HG02970 (cell line): ENCODE data around the gene OR51B4.
A peak's percentile ranks its signal among the peaks of the same experiment; 100 is the strongest.
"Not testable (repeated sequence)": the region's sequence is repeated elsewhere in the genome, so short reads cannot be mapped to it uniquely, and the experiment has no call there.

ENCODE experiments used
- ATAC-seq: cut with Tn5 transposase; IDR thresholded peaks from one replicate; pipeline ENCODE4 v1.9.1; 2021; ENCODE audit warnings: mild to moderate bottlenecking, moderate library complexity, moderate number of reproducible peaks; ENCODE audit not compliant: unreplicated experiment, low FRiP score

The OR51B4 gene

DNA sequence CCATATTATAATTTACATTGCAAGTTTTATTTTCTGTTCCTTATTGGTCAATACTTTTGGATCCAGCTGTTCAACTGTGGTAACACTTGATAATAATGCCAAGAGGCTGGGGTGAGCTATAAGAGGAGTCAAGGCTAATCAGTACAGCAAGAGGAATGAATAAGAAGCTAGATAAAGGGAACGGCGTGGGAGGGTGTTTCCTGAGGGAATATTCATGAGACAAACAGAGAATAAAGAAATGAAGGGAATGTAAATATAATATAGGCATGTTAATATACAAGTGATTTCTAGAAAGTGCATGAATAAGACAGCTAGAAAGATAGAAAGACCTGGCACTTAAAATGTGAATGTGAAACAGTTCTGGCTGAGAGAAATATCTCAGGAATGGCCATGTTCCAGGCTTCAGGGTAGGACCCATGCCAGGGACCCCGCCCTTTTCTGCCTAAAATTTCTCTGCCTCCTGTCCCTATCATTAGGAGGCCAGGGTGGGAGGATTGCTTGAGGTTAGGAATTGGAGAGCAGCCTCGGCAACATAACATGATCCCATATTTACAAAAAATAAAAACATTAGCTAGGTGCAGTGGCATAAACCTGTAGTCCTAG lies 3.9 kb downstream of the OR51B4 start:
- no peak for ATAC-seq

DNA sequence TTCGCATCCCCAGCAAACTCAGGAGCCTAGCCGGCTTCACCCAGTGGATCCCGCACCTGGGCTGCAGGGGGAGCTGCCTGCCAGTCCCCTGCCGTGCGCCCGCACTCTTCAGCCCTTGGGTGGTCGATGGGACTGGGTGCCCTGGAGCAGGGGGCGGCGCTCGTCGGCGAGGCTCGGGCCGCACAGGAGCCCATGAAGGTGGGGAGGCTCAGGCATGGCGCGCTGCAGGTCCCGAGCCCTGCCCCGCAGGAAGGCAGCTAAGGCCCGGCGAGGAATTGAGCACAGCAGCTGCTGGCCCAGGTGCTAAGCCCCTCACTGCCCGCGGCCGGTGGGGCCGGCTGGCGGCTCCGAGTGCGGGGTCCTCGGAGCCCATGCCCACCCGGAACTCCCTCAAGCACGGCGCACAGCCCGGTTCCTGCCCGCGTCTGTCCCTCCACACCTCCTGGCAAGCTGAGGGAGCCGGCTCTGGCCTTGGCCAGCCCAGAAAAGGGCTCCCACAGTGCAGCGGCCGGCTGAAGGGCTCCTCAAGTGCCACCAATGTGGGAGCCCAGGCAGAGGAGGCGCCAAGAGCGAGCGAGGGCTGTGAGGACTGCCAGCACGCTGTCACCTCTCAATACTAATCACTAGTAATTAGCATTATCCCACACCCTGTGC lies 7.3 kb downstream of the OR51B4 start:
- not testable (repeated sequence) for ATAC-seq

DNA sequence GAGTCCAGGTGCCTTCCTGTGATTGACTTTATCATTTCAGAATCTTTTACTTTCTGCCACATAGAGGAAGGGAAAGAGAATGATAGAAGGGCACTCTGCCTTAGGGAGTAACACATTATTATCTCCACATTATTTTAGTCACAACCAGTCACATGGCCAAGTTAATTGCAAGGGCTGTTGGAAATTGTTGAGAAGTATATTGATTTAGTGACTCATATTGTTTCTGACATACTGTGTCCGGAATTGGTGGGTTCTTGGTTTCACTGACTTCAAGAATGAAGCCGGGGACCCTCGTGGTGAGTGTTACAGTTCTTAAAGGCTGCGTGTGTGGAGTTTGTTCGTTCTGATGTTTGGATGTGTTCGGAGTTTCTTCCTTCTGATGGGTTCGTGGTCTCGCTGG lies 8.7 kb downstream of the OR51B4 start:
- no peak for ATAC-seq

DNA sequence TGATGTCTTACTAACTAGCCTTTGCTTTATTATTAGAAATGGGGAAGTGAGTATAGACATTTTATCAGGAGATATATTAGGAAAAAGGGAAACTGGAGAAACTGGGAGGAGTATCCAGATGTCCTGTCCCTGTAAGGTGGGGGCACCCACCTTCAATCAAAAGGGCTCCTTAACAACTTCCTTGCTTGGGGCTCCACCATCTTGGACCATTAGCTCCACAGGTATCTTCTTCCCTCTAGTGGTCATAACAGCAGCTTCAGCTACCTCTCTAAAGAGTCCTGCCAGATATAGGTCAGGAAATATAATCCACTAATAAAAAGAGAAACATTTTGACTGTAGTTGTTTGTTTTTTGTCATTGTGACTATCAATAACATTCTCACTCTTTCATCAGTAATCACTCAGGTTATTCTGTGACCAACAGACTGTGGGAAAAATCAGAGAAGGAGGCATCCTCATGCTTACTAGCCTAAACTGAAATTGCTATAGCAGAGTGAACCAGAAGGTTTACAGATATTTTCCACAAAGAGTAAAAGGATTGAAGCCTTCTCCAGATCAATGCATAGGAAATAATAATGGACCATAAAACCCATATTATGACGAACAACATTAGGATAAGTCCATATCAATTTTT lies 10.4 kb downstream of the OR51B4 start:
- peak; percentile 72 for ATAC-seq

DNA sequence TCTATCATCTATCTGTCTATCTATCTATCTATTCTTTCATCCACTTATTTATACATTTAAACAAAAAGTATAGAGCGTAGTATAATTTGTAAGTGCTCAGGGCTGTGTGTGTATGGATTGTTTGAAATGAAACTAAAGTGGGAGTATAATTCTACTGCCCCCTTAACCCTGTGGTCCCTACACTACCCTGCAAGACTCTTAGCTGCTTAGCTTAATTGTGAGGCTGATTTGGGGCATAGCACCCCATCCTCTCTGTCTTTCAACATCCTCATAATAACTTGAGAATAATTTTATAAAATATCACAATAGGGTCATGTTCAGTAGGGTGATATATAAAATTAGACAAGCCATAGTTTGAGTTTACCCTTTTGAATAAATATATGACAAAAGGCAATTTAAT lies 11.6 kb downstream of the OR51B4 start:
- ATAC-seq: no peak

DNA sequence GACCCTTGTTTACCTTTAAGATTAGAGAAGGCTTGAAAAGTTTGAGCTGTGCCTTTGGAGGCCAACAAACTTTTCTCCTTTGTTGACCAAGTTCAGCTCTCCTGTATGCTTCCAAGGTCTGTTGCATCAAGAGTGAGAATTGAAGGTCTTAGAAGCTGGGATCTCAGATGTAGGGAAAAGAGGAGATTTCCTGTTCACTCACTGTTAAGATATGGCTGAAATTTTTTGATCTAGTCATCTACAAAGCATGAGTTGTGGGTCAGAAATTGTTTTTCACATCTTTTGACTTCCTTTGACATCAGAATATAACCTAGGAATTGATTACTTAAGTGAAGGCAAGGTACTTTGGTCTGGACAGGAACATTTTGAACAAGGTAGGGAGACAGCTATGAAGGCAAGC lies 12.1 kb downstream of the OR51B4 start:
- no peak for ATAC-seq

DNA sequence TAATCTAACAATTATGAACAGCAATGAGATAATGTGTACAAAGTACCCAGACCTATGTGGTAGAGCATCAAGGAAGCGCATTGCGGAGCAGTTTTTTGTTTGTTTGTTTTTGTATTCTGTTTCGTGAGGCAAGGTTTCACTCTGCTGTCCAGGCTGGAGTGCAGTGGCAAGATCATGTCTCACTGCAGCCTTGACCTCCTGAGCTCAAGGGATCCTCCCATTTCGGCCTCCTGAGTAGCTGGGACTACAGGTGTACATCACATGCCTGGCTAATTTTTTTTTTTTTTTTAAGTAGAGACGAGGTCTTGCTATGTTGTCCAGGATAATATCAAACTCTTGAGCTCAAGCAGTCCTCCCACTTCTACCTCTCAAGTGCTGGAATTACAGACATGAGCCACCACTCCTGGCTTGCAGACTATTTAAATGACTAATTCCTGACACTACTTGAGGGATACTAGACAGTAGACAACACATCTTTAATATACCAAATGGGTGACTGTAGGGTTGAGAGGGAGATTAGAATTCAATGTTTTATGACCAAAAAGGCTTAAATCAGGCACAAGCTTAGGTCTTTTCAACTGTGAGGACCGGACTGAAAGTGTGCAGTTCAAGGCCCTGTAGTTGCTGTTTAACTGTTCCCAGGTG lies 12.7 kb downstream of the OR51B4 start:
- ATAC-seq: no peak

DNA sequence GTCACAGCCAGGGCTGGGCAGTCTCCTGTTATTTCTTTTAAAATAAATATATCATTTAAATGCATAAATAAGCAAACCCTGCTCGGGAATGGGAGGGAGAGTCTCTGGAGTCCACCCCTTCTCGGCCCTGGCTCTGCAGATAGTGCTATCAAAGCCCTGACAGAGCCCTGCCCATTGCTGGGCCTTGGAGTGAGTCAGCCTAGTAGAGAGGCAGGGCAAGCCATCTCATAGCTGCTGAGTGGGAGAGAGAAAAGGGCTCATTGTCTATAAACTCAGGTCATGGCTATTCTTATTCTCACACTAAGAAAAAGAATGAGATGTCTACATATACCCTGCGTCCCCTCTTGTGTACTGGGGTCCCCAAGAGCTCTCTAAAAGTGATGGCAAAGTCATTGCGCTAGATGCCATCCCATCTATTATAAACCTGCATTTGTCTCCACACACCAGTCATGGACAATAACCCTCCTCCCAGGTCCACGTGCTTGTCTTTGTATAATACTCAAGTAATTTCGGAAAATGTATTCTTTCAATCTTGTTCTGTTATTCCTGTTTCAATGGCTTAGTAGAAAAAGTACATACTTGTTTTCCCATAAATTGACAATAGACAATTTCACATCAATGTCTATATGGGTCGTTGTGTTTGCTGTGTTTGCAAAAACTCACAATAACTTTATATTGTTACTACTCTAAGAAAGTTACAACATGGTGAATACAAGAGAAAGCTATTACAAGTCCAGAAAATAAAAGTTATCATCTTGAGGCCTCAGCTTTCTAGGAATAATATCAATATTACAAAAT lies 13.4 kb downstream of the OR51B4 start:
- ATAC-seq: no peak

DNA sequence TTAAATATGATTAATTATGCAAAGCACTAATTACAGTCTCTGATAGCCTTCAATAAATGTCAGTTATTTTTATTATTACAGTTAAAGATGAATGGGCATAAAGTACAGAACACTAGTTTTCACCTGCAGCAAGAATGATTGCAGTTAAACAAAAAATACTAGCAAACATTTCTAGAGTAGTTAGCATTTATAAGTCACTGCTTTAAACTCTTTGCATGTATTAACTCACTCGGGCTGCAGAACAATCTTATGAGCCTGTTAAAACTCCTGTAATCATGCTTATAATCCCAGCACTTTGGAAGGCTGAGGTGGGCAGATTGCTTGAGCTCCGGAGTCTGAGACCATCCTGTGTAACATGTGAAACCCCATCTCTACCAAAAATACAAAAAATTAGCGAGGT lies 14.8 kb downstream of the OR51B4 start:
- ATAC-seq: no peak

DNA sequence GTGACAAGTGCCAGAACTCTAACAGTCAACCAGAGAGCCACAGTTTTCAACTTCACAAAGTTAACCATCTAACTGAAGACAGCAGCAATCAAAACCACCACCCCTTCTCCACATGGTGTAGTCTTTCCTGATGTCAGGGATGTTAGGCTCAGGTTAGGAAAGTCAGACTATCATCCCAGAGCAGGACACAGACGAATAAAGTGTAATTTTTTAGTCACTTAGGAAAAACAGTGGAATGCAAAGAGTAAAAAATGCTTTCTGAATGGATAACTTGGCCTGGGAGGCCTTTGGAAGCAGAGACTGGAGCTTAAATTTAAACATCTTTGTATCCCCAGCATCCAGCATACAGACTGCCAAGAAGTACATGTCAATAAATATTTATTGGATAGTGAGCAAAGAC lies 15.4 kb downstream of the OR51B4 start:
- no peak for ATAC-seq

DNA sequence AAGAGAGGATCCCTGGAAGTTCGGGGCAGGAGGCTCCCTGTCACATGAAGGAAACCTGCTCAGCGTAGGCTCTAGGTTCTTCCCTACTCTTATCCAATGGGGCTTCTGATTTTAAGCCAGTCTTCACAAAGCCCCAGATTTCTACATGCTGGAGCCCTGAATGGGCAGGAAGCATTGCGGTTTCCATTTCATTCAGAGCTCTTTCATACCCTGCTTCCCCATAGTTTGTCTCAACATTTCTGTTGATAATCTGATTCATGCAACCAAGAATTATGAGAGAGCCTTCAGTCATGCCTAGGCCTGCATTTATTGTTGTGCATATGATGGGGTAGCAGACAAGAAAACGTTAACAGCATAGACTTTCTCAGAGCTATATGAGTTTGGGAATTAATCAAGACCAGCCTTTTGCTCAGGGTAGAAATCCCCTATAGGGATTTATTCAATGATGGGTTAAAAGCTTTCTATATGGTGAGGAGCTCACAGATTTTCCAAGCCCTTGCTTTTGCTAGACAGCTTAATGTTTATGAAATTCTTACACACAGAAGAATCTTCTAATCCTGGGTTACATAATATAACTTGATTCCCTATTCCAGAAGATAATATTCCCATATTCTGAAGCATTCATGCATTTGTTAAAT lies 15.9 kb downstream of the OR51B4 start:
- ATAC-seq: no peak

DNA sequence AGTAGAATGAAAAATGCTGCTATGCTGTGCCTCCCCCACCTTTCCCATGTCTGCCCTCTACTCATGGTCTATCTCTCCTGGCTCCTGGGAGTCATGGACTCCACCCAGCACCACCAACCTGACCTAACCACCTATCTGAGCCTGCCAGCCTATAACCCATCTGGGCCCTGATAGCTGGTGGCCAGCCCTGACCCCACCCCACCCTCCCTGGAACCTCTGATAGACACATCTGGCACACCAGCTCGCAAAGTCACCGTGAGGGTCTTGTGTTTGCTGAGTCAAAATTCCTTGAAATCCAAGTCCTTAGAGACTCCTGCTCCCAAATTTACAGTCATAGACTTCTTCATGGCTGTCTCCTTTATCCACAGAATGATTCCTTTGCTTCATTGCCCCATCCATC lies 17.1 kb downstream of the OR51B4 start:
- ATAC-seq: no peak

DNA sequence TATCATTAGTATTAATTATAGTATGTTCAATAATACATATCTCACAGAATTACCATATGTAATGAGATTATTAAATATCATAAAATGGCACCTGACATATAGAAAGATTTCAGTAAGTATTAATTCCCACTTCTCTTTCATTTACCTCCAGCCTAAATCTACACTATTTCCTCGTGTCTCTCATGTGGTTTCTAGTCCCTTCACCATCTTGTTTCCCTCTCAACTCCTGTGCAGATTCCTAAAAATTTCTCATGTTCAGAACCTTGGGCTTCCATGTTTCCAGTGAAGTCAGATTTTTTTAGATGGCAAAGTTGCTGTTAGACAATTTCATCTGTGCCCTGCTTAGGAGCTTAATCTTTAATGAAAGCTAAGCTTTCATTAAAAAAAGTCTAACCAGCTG lies 17.9 kb downstream of the OR51B4 start:
- ATAC-seq: no peak

DNA sequence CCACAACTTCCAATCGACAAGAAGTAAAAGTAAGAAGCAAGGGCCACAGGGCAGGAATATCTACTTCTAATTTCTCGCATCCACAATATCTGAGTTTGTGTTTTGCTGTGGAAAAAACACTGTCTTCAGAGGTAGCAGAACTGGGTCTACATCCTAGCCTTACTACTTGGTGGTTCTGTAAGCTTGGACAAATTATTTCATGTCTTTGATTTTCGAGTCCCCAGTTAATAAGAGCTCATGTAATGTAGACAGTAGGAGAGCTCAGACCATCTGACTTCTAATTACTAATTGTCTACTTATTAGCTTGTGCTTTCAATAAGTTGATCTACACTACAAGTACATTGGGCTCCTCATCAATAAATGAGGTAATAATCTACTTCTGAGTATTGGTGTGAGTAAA lies 18.7 kb downstream of the OR51B4 start:
- ATAC-seq: no peak

DNA sequence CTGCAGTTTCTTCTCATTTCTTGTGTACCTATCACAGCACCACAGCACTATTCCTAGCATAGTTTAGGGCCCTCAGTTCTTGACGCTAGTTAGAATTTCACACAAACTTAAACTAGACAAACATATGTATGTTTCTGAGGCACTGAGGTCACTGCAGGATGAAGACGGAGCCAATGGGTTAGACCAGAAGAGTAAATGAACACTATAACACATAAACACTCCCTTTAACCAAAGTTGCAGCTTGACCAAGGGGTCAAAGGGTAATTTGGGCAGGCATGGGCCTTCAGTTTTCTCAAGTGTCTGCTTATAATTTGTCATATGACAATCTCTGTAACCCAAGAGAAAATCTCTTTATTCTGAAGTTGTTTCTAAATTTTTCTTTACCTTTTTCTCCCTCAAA lies 19.1 kb downstream of the OR51B4 start:
- ATAC-seq: no peak

DNA sequence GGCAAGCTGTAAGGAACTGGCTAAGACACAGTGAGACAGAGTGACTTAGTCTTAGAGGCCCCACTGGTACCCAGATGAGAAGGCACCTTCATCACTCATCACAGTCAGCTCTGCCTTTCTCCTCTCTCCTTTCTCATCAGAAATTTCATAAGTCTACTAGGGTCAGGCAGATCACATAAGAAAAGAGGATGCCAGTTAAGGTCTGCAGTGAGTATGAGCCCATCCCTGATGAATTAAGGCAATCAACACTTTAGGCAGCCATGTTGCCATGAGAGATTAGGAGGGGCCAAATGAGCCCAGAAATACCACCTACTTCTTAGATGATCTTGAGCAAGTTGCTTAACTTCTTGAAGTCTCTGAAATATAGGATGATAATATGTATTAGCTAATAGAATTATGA lies 20.1 kb downstream of the OR51B4 start:
- ATAC-seq: no peak

DNA sequence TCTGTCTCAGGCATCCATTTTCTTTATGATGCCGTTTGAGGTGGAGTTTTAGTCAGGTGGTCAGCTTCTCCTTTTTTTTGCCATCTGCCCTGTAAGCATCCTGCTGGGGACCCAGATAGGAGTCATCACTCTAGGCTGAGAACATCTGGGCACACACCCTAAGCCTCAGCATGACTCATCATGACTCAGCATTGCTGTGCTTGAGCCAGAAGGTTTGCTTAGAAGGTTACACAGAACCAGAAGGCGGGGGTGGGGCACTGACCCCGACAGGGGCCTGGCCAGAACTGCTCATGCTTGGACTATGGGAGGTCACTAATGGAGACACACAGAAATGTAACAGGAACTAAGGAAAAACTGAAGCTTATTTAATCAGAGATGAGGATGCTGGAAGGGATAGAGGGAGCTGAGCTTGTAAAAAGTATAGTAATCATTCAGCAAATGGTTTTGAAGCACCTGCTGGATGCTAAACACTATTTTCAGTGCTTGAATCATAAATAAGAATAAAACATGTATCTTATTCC lies 21.1 kb downstream of the OR51B4 start:
- peak; percentile 98 for ATAC-seq

DNA sequence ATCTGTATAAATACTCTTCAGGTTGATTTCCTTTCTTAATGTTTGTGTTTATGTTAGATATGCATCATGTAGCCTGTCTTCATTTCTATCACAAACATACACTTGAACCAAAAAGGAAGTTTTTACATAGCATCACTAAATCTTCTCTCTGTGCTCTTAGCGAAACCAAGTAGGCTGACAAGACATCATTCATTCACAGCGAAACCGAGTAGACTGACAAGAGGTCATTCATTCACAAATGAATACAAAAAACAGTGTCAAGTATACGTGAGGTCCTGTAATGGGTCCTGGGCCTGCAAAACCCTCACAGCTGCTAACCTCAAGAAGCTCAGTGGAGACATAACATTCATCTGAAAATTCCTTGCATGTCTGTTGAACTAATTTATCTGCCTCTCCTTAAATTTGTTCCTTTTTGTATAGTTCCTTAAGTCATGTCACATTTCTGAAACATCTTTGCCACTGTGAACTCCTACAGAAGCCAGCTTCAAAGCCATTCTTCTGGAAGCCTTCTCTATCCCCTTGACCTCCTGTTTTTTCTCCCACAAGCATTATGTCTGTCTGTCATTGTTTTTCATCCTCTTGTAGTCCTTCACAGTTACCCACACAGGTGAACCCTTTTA lies 22.2 kb downstream of the OR51B4 start:
- no peak for ATAC-seq

DNA sequence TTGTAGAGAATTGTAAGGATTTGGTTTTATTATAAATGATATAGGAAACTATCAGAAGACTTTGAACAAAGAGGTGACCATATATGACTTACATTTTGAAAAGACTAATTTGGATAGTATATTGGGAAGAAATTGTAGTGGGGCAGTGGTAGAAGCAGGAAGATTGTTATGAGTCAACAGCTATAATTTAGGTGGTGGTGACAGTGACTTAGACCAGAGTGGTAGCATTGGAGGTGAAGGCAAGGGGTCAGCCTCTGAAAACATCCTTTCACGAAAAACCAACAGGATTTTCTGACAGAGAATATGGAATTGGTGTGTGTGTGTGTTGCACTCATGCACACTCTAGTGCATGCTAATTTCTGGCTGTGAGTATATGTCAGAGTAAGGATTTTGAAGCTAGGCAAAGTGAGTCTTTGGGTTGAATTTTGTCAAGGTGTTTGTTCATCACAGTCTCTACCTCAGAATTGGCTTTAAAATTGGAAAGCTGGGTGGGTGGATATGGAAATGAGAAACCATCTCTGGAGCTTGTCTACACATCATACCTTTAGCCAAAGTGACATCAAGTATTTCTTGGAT lies 23.9 kb downstream of the OR51B4 start:
- ATAC-seq: no peak
